Measurements from ENCODE around the gene TAOK2. TPM values are rescaled to one million over a fixed set of nuclear protein-coding genes. Genes with fewer than 3 reads are reported as not detected.

Gene TAOK2
- total and polyA plus RNA-seq, 2 of the 13 experiments (the other 11 are each of a cell fraction or from before 2014, with no cell fraction given), result 17.4 to 43.2 TPM

DNA sequence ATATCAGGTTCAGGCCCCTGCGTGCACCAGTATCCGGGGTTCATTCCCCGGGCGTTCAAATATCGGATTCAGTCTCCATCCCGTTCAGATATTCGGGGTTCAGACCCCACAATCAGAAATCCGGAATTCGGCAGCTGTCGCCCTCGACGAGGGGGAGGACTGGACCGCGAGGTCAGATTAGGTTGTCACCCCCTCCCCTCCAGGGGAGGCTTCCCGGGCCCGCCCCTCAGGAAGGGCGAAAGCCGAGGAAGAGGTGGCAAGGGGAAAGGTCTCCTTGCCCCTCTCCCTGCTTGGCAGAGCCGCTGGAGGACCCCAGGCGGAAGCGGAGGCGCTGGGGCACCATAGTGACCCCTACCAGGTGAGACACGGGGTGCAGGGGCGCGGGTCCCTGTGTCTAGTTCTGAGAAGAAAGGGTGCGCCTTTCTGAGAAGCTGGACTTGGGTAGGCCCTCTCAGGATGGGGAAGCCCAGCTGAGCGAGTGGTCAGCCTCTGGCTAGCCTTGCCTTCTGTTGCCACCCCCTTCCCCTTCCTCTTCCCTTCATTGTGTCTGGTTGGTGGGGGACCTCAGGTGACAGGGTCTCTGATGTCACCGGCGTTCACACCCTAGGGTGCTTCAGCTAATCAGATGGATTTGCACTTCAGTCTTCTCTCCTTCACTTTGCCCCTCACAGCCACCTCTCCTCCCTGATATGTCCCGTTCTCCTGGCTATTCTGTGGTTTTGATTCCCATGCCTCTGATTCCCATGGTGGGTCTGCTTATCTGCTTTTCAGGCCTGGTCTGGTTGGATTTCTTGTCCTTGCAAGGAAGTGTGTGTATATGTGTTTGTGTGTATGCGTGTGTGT lies 844 bp downstream of the TAOK2 start (continued):
- TF ChIP-seq, protein P1, sequence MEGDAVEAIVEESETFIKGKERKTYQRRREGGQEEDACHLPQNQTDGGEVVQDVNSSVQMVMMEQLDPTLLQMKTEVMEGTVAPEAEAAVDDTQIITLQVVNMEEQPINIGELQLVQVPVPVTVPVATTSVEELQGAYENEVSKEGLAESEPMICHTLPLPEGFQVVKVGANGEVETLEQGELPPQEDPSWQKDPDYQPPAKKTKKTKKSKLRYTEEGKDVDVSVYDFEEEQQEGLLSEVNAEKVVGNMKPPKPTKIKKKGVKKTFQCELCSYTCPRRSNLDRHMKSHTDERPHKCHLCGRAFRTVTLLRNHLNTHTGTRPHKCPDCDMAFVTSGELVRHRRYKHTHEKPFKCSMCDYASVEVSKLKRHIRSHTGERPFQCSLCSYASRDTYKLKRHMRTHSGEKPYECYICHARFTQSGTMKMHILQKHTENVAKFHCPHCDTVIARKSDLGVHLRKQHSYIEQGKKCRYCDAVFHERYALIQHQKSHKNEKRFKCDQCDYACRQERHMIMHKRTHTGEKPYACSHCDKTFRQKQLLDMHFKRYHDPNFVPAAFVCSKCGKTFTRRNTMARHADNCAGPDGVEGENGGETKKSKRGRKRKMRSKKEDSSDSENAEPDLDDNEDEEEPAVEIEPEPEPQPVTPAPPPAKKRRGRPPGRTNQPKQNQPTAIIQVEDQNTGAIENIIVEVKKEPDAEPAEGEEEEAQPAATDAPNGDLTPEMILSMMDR (CRISPR knock-in tag; IDR thresholded peaks at IDR 0.05), result peak; percentile 41
- TF ChIP-seq, protein P2, sequence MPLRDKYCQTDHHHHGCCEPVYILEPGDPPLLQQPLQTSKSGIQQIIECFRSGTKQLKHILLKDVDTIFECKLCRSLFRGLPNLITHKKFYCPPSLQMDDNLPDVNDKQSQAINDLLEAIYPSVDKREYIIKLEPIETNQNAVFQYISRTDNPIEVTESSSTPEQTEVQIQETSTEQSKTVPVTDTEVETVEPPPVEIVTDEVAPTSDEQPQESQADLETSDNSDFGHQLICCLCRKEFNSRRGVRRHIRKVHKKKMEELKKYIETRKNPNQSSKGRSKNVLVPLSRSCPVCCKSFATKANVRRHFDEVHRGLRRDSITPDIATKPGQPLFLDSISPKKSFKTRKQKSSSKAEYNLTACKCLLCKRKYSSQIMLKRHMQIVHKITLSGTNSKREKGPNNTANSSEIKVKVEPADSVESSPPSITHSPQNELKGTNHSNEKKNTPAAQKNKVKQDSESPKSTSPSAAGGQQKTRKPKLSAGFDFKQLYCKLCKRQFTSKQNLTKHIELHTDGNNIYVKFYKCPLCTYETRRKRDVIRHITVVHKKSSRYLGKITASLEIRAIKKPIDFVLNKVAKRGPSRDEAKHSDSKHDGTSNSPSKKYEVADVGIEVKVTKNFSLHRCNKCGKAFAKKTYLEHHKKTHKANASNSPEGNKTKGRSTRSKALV (CRISPR knock-in tag; IDR thresholded peaks at IDR 0.05), result no peak
- 0 out of 2 replicates have a peak, but pooled peaks have one; percentile 8 for TF ChIP-seq ZNF296 (CRISPR knock-in tag; conservative IDR thresholded peaks at IDR 0.05)
- TF ChIP-seq AHR (CRISPR knock-in tag; IDR thresholded peaks at IDR 0.05), result no peak
- no peak for TF ChIP-seq POLR2AphosphoS2 (IDR thresholded peaks at IDR 0.05; ENCODE audit: low read depth, low read length)
- TF ChIP-seq TEAD2 (CRISPR knock-in tag; IDR thresholded peaks at IDR 0.05), result no peak
- TF ChIP-seq XBP1 (CRISPR knock-in tag; IDR thresholded peaks at IDR 0.05), result no peak
- TF ChIP-seq KLF16 (CRISPR knock-in tag; IDR thresholded peaks at IDR 0.05), result 0 out of 4 replicates have a peak, but pooled peaks of 1 of the 2 experiments have one; percentile 26
- TF ChIP-seq, protein P3, sequence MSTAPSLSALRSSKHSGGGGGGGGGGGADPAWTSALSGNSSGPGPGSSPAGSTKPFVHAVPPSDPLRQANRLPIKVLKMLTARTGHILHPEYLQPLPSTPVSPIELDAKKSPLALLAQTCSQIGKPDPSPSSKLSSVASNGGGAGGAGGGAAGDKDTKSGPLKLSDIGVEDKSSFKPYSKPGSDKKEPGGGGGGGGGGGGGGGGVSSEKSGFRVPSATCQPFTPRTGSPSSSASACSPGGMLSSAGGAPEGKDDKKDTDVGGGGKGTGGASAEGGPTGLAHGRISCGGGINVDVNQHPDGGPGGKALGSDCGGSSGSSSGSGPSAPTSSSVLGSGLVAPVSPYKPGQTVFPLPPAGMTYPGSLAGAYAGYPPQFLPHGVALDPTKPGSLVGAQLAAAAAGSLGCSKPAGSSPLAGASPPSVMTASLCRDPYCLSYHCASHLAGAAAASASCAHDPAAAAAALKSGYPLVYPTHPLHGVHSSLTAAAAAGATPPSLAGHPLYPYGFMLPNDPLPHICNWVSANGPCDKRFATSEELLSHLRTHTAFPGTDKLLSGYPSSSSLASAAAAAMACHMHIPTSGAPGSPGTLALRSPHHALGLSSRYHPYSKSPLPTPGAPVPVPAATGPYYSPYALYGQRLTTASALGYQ (CRISPR knock-in tag; IDR thresholded peaks at IDR 0.05), result no peak
- no peak for TF ChIP-seq KDM2A (CRISPR knock-in tag; IDR thresholded peaks at IDR 0.05; ENCODE audit: borderline replicate concordance, low read depth)
- TF ChIP-seq SRSF9 (IDR thresholded peaks at IDR 0.05; ENCODE audit: borderline replicate concordance, insufficient read depth, low read depth, low read length, poor library complexity, severe bottlenecking), result no peak
- no peak for TF ChIP-seq ELF1 (CRISPR knock-in tag; IDR thresholded peaks at IDR 0.05)
- TF ChIP-seq HCFC1 (IDR thresholded peaks at IDR 0.05; ENCODE audit: low read depth, low read length), result no peak
- no peak; the same call in 1 of the 2 replicates for TF ChIP-seq ZNF792 (CRISPR knock-in tag; IDR thresholded peaks at IDR 0.05)
- 0 out of 2 replicates have a peak, but pooled peaks have one; percentile 20 for TF ChIP-seq ZNF773 (CRISPR knock-in tag; IDR thresholded peaks at IDR 0.05; ENCODE audit: borderline replicate concordance)
- TF ChIP-seq GTF3A (CRISPR knock-in tag; conservative IDR thresholded peaks at IDR 0.05), result no peak
- TF ChIP-seq ZFP82 (CRISPR knock-in tag; IDR thresholded peaks at IDR 0.05; ENCODE audit: borderline replicate concordance), result no peak
- TF ChIP-seq, protein P4, sequence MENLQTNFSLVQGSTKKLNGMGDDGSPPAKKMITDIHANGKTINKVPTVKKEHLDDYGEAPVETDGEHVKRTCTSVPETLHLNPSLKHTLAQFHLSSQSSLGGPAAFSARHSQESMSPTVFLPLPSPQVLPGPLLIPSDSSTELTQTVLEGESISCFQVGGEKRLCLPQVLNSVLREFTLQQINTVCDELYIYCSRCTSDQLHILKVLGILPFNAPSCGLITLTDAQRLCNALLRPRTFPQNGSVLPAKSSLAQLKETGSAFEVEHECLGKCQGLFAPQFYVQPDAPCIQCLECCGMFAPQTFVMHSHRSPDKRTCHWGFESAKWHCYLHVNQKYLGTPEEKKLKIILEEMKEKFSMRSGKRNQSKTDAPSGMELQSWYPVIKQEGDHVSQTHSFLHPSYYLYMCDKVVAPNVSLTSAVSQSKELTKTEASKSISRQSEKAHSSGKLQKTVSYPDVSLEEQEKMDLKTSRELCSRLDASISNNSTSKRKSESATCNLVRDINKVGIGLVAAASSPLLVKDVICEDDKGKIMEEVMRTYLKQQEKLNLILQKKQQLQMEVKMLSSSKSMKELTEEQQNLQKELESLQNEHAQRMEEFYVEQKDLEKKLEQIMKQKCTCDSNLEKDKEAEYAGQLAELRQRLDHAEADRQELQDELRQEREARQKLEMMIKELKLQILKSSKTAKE (CRISPR knock-in tag; IDR thresholded peaks at IDR 0.05; ENCODE audit: borderline replicate concordance), result peak; percentile 29; the same call in 1 of the 2 replicates
- TF ChIP-seq, protein P5, sequence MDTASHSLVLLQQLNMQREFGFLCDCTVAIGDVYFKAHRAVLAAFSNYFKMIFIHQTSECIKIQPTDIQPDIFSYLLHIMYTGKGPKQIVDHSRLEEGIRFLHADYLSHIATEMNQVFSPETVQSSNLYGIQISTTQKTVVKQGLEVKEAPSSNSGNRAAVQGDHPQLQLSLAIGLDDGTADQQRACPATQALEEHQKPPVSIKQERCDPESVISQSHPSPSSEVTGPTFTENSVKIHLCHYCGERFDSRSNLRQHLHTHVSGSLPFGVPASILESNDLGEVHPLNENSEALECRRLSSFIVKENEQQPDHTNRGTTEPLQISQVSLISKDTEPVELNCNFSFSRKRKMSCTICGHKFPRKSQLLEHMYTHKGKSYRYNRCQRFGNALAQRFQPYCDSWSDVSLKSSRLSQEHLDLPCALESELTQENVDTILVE (CRISPR knock-in tag; IDR thresholded peaks at IDR 0.05), result no peak
- peak; percentile 60; the same call in 1 of the 2 replicates for TF ChIP-seq ZBTB7A (CRISPR knock-in tag; IDR thresholded peaks at IDR 0.05)

Measured in HepG2 (cell line).